Activated CD4-positive, alpha-beta T cell treated with anti-CD3 and anti-CD28 coated beads for 48 hours (primary cell): ENCODE data around the gene AP1S1.
"Not testable (repeated sequence)": the region's sequence is repeated elsewhere in the genome, so short reads cannot be mapped to it uniquely, and the experiment has no call there.

Experiments used
- DNase-seq: peaks from one replicate; pipeline ENCODE4 v3.0.0-alpha.2; 2020

Gene AP1S1

DNA sequence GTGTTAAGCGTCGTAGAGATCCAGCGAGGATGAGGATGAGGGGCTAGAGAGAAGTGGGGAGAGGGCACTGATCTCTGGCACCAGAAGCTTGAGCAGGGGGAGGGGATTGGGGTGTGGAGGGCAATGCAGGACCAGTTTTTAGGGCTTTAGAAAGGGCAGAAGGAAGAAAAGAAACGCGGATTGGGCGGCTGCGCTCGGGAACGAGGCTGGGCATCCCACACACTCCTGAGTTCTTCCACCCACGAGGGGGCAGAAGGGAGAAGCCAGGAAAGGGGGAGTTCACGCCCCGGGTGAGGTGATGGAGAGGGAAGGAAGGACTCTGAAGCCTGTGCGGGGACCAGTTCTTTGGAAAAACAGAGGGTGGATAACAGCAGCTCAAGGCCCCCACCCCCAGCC lies 17.2 kb downstream of the AP1S1 start:
- no peak for DNase-seq

DNA sequence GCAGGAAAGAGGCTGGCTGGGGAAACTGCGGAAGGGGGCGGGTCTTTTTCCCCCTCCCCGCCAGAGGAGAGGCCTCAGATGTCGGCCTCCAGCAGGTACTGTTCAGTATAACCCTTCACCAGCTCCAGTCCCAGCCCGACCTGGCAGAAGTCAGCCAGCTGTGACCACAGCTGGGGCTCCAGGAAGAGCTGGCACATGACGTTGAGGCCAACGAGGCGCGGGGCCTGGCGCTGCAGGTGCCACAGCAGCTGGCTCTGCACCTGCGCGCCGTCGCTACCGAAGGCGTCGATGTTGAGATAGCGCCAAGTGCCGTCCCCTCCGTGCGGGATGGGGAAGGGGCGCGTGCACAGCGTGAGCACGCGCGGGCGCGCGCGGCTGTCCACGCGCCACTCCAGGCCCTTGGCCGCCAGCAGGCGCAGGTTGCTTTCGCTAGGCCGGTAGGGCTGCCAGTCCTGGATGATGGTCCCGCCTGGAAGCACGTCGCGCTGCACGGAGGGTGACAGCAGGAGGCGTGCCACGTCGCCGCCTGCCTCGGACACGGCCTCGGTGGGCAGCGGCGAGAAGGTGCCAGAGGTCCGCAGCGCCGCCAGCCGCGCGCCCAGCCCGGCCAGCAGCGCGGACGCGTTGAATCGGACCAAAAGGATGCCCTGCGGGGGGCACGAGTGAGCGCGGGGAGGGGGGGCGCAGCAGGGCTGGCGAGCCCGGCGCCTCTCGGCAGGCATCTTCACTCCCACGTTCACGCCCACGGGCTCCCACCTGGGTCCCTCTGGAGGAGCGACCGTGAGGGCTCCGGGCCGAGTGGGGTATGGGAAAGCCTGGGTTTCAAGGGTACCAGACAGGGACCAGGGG lies 18.0 kb downstream of the AP1S1 start:
- DNase-seq = no peak

DNA sequence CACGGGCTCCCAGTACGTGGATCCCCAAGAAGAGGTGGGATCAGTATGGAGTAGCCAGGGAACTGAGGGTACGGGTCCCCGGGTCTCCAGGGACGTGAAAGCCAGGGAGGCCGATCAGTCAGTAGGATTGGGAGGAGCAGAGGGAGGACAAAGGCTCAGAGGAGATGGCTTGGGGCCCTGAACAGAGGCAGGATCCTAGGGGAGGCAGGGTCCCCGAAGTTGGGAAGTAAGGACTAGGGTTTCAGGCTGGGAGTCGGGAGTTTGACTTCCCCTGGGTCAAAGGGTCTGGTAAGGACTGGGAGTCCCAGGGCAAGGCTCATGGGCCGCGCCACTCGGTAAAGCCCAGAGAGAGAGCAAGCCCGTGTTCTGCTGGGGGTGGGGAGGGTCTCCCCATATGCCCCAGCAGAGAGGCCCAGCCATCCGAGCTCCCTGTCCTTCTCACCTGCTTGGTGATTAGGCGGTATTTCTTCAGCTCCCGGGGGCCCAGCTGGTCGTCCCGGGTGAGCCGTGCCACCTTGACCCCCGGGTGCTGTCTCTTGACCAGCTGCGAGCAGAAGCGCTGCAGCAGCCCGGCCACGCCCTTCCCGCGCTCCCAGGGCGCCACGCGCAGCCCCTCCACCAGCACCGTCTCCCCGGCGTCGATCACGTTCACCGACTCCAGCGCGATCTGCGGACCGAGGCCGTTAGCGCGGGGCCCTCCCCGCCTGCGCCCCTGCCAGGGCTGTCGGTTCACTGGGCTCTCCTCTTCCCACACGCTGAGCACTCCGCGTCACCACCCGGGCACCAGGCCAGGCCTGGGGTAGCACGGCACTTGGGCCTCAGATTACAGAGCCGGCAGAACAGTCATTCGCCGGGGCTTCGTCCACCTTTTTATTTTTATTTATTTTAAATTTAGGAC lies 18.8 kb downstream of the AP1S1 start:
- DNase-seq = peak; percentile 59

DNA sequence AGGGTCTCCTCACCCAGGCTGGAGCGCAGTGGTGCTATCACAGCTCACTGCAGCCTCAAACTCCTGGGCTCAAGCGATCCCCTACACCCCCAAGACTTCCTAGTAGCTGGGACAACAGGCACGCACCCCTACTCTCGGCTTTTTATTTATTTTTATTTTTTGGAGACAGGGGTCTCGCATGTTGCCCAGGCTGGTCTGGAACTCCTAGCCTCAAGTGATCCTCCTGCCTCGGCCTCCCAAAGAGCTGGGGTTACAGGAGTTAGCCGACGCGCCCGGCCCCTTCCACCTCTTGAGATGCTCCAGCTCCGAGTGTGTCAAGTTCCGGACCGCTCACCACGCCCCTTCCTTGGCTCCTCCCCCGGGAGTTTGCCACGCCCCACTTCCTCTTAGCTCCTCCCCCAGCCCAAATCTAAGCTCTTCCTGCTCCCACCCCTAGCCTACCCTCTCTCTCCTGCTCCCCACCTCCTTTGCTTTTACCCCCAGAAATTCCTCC lies 19.5 kb downstream of the AP1S1 start:
- peak; percentile 83 for DNase-seq

DNA sequence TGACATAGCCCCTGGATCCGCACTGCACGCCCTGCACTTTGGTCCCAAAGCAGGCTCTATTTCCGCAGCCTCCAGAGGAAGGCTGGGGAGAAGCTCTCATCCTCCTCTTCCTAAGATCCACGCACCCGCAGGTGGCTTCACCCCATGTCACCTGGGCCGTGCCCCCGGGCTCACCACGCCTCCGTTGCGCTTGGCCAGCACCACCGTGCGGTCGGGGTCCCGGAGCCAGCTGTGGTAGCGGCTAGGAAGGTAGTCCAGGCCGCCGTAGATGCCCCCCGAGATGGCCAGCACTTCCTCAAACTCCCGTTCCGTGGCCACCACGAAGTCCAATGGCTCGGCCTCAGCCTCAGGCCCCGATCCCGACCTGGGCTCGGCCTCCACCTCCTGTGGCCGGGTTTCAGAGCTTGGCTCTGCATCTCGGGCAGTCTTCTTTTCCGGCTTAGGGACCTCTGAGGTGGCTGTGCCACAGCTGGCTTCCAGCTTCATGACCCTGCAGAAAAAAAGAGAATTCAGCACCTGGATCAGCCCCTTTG lies 20.1 kb downstream of the AP1S1 start:
- no peak for DNase-seq

DNA sequence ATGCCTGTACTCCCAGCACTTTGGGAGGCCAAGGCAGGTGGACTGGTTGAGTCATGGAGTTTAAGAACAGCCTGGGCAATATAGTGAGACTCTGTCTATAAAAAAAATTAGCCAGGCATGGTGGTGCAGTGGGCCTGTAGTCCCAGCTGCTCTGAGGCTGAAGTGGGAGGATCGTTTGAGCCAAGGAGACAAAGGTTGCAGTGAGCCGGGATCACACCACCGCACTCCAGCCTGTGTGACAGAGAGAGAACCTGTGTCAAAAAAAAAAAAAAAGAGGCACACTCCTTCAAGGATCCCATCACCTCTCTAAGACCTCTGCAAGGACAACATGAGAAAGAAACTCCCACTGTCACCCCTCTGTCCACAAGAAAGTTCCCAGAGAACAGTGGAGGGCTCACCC lies 21.4 kb downstream of the AP1S1 start:
- DNase-seq = no peak

DNA sequence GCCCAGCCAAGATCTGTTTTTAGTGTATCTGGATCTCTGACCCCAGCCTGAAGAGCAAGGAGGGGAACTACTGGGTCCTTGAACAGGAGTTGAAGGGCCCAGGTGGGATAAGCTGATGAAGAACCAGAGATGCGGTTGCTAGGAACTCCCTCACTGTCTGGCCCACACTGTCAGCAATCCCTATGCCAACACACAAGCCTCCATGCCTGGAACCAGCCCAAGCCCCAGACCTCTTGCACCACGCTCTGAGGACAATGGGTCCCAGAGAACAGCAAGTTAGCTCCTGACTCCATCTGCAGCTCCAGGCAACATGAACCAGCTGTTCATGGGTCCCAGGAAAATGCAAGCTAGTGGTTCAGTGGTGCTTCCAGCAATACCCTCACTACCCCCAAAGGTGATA lies 23.4 kb downstream of the AP1S1 start:
- no peak for DNase-seq

DNA sequence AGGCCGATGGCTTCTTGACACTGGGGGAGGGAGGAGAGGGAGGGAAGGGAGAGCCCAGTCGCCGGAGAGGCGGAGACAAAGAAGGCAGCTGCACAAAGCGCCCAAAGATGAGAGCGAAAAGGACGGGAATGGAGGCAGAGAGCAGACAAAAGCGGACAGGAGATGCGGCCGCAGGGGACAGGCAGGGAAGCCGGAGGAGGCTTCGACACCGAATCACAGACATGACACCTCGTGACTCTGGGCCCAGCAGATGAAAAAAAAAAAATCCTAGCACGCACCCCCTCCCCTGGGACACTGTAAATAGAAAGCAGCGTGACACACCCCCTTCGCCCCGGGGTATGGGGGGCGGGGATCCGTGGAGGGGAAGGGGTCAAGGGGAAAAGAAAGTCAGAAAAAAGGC lies 24.8 kb downstream of the AP1S1 start:
- peak; percentile 18 for DNase-seq

DNA sequence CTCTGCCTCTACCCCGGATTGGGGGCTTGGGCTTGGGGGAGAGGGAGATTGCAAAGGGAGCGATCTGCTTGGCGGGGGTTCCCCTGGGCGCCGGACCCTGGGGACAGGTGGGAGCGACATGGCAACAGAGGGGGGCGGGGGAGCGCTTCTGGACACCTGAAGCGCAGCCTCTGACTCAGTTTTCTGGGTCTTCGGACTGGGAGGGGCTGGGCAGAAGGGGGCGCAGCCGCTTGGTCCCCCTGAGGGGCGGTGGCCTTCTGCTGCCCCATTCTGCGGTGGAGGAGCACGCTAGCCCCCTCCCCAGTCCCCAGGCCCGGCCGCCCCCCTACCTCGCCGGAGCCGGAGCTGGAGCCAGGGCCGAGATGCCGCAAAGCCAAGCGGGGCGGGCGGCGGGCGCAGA lies 25.4 kb downstream of the AP1S1 start:
- no peak for DNase-seq

DNA sequence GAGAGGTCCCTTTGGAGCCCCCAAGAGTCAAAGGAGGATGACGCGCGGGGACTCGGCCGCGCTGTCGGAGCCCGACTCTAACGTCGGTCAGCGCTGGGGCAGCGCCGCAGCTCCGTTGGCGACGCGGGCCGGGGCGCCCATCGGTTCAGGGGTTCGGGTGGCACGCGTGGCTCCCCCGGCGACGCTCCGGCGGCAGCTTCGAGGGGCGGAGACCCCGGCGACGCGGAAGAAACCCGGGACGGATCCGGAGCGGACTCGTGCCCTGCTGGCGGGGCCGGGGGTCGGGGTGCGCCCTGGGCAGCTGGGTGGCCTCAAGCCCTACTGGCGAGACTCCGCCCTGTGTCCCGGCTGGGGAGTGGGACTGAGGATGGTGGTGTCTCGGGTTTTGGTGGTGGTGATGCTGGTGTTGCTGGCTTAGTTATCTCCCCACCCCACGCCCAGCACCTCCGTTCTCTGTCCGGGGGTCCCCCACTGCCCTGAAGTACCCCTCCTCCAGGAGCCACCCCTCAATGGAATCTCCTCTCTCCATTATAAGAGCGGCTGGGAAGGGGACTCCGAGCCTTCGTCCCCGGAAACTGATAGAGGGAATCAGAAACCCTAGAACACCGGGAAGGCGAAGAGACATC lies 26.0 kb downstream of the AP1S1 start, which contains the start of gene NAT16:
NAT16 (minus strand) TSS at position 164 of the 626 bp plus-strand sequence. CDS start 5,486 bp downstream, outside the sequence.
- DNase-seq = no peak

DNA sequence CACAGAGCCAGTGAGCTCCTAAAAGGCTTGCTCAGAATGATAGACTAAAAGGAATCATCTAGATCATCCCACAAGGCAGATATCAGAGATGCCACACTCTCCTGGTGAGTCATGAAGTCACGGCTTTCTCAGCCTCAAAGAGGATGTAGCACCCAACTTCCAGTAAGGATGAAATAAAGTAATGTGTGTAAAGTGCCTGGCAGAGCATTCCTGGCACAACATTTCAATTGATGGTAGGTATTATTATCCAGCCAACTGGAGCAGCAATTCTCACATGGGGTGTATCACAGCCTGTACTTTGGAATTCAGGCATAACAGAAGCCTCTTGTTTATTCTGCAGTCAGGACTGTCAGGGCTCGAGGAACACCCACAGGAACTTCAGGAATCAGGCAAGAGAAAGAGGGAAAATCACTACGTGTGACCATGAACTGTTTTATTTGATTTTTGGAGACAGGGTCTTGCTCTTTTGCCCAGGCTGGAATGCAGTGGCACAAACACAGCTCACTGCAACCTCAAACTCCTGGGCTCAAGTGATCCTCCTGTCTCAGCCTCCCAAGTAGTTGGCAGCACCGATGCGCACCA lies 31.1 kb downstream of the AP1S1 start:
- no peak for DNase-seq

DNA sequence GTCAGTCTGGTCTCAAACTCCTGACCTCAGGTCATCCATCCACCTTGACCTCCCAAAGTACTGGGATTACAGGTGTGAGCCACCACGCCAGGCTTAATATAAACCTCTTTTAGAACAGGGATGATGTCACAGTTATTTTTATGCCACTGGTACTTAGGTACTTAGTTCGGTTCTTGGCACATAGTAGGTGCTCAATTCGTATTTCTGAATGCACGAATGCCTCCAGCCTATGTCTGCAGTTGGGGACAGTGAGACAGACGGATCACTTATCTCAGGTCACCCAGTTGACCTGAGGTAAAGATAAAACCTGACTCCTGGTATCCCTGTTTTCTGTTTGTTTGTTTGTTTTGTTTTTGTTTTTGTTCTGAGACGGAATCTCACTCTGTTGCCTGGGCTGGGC lies 31.9 kb downstream of the AP1S1 start:
- DNase-seq = no peak

DNA sequence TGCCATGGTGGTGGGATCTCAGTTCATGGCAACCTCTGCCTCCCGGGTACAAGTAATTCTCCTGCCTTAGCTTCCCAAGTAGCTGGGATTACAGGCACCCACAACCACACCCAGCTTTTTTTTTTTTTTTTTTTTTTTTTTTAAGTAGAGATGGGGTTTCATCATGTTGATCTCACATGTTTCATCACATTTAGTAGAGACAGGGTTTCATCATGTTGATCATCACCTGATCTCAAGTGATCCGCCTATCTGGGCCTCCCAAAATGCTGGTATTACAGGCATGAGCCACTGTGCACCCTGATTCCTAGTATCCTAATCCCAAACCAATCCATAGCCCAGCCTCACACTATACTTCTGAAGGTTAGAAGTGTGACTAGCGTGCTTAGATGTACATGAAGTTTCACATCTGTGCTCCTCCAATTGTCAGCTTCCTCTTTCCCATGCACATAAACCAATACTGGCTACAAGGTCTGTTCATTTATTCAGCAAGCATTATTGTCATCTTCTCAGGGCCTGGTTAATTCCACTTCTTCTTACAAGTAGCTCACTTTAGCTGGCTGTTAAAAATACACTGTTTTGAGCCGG lies 32.7 kb downstream of the AP1S1 start:
- no peak for DNase-seq

DNA sequence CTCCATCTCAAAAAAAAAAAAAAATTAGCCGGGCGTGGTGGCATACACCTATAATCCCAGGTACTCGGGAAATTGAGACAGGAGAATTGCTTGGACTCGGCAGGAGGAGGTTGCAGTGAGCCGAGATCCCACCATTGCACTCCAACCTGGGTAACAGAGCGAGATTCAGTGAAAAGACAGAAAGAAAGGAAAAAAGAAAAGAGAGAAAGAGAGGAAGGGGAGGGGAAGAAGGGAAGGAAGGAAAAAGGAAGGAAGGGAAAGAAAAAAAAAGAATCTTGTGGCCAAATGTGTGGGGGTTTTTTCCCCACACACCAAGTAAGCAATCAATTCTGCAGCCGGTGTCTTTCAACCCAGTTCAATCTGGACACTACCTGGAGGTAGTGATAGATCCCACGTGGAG lies 34.8 kb downstream of the AP1S1 start:
- no peak for DNase-seq

DNA sequence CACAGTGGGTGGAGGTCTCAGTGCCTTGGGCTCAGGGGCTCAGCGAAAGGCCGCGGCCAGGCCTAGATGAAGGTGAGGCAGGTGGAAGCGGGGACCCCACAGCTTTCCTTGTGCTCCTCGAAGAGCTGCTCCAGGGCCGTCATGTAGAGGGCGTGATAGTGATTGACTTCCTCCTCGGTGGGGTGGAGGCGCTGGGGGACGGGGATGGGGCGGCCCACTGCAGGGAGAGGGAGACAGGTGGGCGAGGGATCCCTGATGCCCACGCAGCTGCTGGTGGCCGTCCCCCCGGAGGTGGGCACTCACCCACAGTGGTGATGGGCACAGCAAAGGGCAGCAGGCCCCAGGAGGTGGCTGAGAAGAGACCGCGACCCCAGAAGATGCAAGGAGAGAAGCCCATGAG lies 41.6 kb downstream of the AP1S1 start:
- no peak for DNase-seq

DNA sequence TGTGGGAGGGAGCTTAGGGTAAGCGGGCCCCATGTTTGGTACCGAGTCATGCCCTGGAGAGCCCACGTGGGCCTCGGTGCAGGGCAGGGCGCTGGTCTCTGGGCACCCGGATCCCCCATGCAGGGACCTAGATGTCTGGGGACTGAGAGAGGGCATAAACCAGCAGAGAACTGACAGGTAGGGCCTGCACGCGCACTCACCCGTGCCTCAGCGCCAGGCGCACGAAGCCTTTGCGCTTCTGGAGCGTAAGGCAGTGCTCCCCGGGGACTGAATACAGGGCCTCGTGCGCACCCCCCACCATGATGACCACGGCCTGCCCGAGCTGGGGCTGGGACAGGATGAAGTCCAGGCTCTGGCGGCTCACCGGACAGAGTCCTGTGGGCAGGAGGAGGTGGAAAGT lies 43.7 kb downstream of the AP1S1 start:
- no peak for DNase-seq

DNA sequence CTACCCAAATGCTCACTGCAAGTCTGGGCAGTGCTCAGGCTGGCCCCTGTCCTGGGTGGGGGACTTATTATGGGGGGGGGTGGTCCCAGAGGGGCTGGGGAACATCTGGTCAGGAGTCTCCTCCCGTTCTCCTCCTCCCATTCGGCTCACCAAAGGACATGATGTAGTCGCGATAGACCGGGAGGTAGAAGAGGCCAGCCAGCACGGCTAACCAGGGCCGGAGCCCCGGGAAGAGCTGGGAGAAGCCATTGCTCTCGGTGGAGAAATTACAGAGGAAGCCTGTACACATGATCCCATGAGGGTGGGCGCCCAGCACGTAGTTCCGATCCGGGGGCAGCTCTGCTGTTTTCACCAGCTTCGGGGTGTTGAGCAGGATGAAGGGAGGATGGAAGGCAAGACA lies 44.2 kb downstream of the AP1S1 start:
- no peak for DNase-seq

DNA sequence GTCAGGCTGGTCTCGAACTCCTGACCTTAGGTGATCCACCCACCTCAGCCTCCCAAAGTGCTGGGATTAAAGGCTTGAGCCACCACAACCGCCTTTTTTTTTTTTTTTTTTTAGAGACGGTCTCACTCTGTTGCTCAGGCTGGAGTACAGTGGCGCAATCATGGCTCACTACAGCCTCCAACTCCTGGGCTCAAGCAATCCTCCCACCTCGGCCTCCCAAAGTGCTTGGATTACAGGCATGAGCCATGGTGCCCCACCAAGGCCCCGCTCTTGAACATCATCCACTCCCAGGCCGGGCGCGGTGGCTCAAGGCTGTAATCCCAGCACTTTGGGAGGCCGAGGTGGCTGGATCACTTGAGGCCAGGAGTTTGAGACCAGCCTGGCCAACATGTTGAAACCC lies 45.2 kb downstream of the AP1S1 start:
- DNase-seq = not testable (repeated sequence)

DNA sequence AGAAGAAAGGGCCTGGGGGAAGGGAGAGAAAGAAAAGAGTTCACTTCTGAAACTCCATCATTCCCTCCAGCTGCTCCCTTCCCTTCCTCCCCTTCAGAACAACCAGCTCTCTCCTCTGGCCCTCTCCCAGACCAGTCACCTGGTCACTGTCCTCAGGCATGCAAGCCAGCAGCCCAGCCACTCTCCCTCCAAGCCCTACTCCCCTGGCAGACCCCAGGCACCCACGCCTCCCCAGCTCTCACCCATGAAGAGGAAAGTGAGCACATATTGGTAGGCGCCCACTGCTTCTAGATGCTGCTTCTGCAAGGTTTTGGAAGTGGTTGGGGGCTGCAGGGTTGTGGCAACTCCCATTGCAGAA lies 46.2 kb downstream of the AP1S1 start:
- DNase-seq = no peak

DNA sequence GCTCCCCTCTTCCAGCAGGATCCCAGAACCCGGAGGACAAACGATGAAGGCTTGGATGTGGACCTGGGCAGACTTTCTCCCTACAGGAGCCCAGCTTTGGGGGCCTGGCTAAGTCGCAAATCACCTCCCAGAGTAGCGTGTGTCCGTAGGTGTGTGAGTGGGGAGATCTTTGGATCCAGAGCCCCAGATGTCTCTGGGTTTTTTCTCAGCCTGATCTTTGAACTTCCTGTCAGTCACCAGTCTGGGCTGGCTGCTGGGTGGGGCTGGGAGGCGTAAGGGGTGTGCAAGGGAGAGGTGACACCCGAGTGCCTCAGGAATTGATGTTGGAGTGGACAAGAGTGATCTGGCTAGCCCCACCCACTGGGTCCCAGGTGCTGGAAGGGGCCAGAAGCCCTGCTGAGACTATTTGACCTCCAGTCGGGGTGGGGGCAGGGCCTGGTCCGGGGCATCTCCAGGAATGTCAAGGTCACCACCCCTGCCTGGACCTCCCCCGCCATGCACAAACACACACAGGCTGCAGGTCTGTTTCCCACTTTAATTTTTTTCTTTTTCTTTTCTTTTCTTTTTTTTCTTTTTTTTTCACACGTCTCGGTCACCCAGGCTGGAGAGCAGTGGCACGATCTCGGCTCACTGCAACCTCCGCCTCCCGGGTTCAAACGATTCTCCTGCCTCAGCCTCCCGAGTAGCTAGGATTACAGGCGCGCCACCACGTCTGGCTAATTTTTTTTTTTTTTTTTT lies 46.8 kb downstream of the AP1S1 start, which contains the start of gene MOGAT3:
MOGAT3 (minus strand) TSS at position 175 of the 738 bp plus-strand sequence. CDS start 182 bp downstream, outside the sequence.
- no peak for DNase-seq
